ENCODE results near the gene APOBEC3B. TPM values are rescaled to one million over a fixed set of nuclear protein-coding genes. Genes with fewer than 3 reads are reported as not detected.
"Not testable (repeated sequence)": the region's sequence is repeated elsewhere in the genome, so short reads cannot be mapped to it uniquely, and the experiment has no call there.

APOBEC3B gene
- total RNA-seq, 1 experiment from 2014 or later: not detected

DNA sequence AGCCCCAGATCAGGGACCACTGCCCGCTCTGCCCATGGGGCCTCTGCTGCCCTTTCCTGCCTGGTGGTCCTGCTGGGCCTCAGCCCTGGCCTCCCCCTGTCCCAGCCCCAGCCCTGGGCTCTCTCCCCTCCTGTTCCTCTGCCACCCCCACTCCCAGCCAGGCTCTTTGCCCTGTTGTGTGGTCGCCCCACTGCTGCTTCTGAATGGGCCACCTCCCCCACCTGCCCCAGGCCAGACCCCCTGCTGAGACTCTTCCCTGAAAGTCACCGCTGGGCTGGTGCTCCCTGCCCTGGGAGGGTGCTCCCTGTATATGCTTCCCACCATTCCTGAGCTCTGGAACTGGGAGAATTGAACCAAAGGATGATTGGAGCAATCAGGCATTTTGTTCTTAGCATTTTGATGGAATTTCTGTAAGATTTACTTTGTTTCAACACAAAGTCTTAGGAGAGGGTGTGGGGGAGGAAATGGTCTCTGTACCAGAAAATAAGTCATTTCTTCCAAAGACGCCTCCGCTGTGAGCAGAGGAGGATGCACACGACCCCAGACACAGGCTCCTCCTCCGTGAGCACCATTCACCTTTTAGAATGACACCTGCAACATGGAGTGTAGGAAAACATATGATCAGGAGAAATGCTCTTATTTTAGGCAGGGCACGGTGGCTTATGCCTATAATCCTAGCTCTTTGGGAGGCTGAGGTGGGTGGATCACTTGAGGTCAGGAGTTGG, 5.2 kb downstream of the APOBEC3B start:
- DNase-seq: no peak
- no peaks in the 10 kb centered on the region for H3K9me3 ChIP-seq (ENCODE audit: low read length)
- H3K4me2 ChIP-seq (ENCODE audit: low read depth, low read length, poor library complexity, severe bottlenecking): no peak overlapping the region
- H3K36me3 ChIP-seq (ENCODE audit: insufficient read depth, low read length): no peaks in the 10 kb centered on the region
- H3K4me3 ChIP-seq (ENCODE audit: low read length): no peak overlapping the region
- H3K27ac ChIP-seq (ENCODE audit: low read length): no peak overlapping the region
- no peaks in the 10 kb centered on the region for H4K20me1 ChIP-seq (ENCODE audit: insufficient read depth, low read depth, low read length)
- no peaks in the 10 kb centered on the region for H3K27me3 ChIP-seq (ENCODE audit: low read length)
- H3K4me1 ChIP-seq (ENCODE audit: low read length): no peaks in the 10 kb centered on the region
- H2AFZ ChIP-seq (ENCODE audit: low read length): no peak overlapping the region
- no peaks in the 10 kb centered on the region for H3K79me2 ChIP-seq (ENCODE audit: low read length)
- H3K9me2 ChIP-seq (replicated peaks; ENCODE audit: insufficient read depth, low read length): no peaks in the 10 kb centered on the region
- H3K9ac ChIP-seq (ENCODE audit: low read length): no peak overlapping the region

DNA sequence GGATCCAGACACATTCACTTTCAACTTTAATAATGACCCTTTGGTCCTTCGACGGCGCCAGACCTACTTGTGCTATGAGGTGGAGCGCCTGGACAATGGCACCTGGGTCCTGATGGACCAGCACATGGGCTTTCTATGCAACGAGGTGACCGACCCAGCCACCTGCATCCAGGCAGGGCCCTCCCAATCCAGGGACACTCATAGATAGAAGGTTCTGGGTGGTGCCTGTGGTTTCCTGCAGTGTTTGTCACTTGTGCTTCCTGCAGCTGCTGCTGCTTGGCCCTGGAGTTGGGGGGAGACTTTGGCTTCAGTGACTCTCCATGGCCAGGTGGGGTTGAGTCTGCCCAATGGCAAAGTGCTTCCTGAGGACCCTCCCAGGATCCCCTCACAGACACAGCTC, 7.3 kb downstream of the APOBEC3B start:
- Histone ChIP-seq H3K9ac (ENCODE audit: low read length) (no peak overlapping the region), H3K4me2 (ENCODE audit: low read depth, low read length, poor library complexity, severe bottlenecking) (no peak overlapping the region), H3K36me3 (ENCODE audit: insufficient read depth, low read length) (no peaks in the 10 kb centered on the region), H3K4me3 (ENCODE audit: low read length) (no peak overlapping the region), H4K20me1 (ENCODE audit: insufficient read depth, low read depth, low read length) (no peaks in the 10 kb centered on the region), H3K9me2 (replicated peaks; ENCODE audit: insufficient read depth, low read length) (no peaks in the 10 kb centered on the region), H3K4me1 (ENCODE audit: low read length) (no peaks in the 10 kb centered on the region), H3K27ac (ENCODE audit: low read length) (no peak overlapping the region), H3K27me3 (ENCODE audit: low read length) (no peaks in the 10 kb centered on the region), H3K79me2 (ENCODE audit: low read length) (no peaks in the 10 kb centered on the region), H2AFZ (ENCODE audit: low read length) (no peak overlapping the region), H3K9me3 (ENCODE audit: low read length) (no peaks in the 10 kb centered on the region)
- no peak for DNase-seq

GRCh38 chr22:38992871-38993371, 10.8 kb downstream of the APOBEC3B start:
- H3K27ac ChIP-seq (ENCODE audit: low read length); H3K27me3 ChIP-seq (ENCODE audit: low read length); H3K79me2 ChIP-seq (ENCODE audit: low read length); H4K20me1 ChIP-seq (ENCODE audit: insufficient read depth, low read depth, low read length); H3K9me3 ChIP-seq (ENCODE audit: low read length); DNase-seq; H2AFZ ChIP-seq (ENCODE audit: low read length); H3K9ac ChIP-seq (ENCODE audit: low read length); H3K36me3 ChIP-seq (ENCODE audit: insufficient read depth, low read length); H3K4me2 ChIP-seq (ENCODE audit: low read depth, low read length, poor library complexity, severe bottlenecking); H3K4me3 ChIP-seq (ENCODE audit: low read length); H3K4me1 ChIP-seq (ENCODE audit: low read length); H3K9me2 ChIP-seq (replicated peaks; ENCODE audit: insufficient read depth, low read length): not testable (repeated sequence)

GRCh38 chr22:38996105-38996504, 14.0 kb downstream of the APOBEC3B start:
- Histone ChIP-seq H3K36me3 (ENCODE audit: insufficient read depth, low read length) (no peaks in the 10 kb centered on the region), H3K4me1 (ENCODE audit: low read length) (no peaks in the 10 kb centered on the region)

DNA sequence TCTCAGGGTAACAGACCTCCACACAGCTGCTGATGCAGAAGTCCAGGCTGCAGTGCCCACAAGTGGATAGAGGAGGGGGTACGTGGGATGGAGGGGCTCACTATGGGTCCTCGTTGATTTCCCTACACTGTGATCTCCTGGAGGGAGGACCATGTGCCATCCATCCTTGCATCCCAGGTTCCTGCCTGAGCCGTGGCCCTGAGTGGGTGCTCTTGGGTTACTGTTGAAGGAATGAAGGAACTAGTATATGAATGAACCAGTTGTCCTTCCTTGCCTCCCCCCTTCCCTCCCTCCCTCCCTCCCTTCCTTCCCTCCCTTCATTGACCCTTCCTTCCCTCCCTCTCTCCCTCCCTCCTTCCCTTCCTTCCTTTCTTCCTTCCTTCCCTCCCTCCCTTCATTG, 15.4 kb downstream of the APOBEC3B start:
- no peaks in the 10 kb centered on the region for H3K9me3 ChIP-seq (ENCODE audit: low read length)
- H3K27ac ChIP-seq (ENCODE audit: low read length): no peak overlapping the region
- H4K20me1 ChIP-seq (ENCODE audit: insufficient read depth, low read depth, low read length): no peaks in the 10 kb centered on the region
- H3K27me3 ChIP-seq (ENCODE audit: low read length): no peaks in the 10 kb centered on the region
- no peaks in the 10 kb centered on the region for H3K9me2 ChIP-seq (replicated peaks; ENCODE audit: insufficient read depth, low read length)
- H3K79me2 ChIP-seq (ENCODE audit: low read length): no peaks in the 10 kb centered on the region
- no peak for DNase-seq
- H3K36me3 ChIP-seq (ENCODE audit: insufficient read depth, low read length): no peaks in the 10 kb centered on the region
- no peak overlapping the region for H3K4me2 ChIP-seq (ENCODE audit: low read depth, low read length, poor library complexity, severe bottlenecking)
- H3K9ac ChIP-seq (ENCODE audit: low read length): no peak overlapping the region
- no peaks in the 10 kb centered on the region for H3K4me1 ChIP-seq (ENCODE audit: low read length)
- H2AFZ ChIP-seq (ENCODE audit: low read length): no peak overlapping the region
- H3K4me3 ChIP-seq (ENCODE audit: low read length): no peak overlapping the region

More at GRCh38 chr22:38996105-38996504, 14.0 kb downstream of the APOBEC3B start:
- H3K9ac ChIP-seq (ENCODE audit: low read length): no peak overlapping the region
- no peaks in the 10 kb centered on the region for H3K79me2 ChIP-seq (ENCODE audit: low read length)
- no peak overlapping the region for H3K4me2 ChIP-seq (ENCODE audit: low read depth, low read length, poor library complexity, severe bottlenecking)
- H2AFZ ChIP-seq (ENCODE audit: low read length): no peak overlapping the region
- no peak for DNase-seq
- no peak overlapping the region for H3K4me3 ChIP-seq (ENCODE audit: low read length)
- no peak overlapping the region for H3K27ac ChIP-seq (ENCODE audit: low read length)
- H4K20me1 ChIP-seq (ENCODE audit: insufficient read depth, low read depth, low read length): no peaks in the 10 kb centered on the region
- no peaks in the 10 kb centered on the region for H3K9me3 ChIP-seq (ENCODE audit: low read length)
- H3K9me2 ChIP-seq (replicated peaks; ENCODE audit: insufficient read depth, low read length): no peaks in the 10 kb centered on the region
- H3K27me3 ChIP-seq (ENCODE audit: low read length): no peaks in the 10 kb centered on the region

GRCh38 chr22:39003165-39003638, 21.1 kb downstream of the APOBEC3B start:
- Histone ChIP-seq H2AFZ (ENCODE audit: low read length) (no peak overlapping the region), H3K4me3 (ENCODE audit: low read length) (no peak overlapping the region), H3K4me2 (ENCODE audit: low read depth, low read length, poor library complexity, severe bottlenecking) (no peak overlapping the region), H3K27me3 (ENCODE audit: low read length) (no peaks in the 10 kb centered on the region), H3K27ac (ENCODE audit: low read length) (no peak overlapping the region), H3K9ac (ENCODE audit: low read length) (no peak overlapping the region), H3K9me2 (replicated peaks; ENCODE audit: insufficient read depth, low read length) (no peaks in the 10 kb centered on the region), H3K79me2 (ENCODE audit: low read length) (no peaks in the 10 kb centered on the region), H3K9me3 (ENCODE audit: low read length) (no peaks in the 10 kb centered on the region), H3K36me3 (ENCODE audit: insufficient read depth, low read length) (no peaks in the 10 kb centered on the region), H3K4me1 (ENCODE audit: low read length) (peaks cover 9% of the 10 kb centered on the region), H4K20me1 (ENCODE audit: insufficient read depth, low read depth, low read length) (no peaks in the 10 kb centered on the region)
- peak; percentile 88 for DNase-seq

DNA sequence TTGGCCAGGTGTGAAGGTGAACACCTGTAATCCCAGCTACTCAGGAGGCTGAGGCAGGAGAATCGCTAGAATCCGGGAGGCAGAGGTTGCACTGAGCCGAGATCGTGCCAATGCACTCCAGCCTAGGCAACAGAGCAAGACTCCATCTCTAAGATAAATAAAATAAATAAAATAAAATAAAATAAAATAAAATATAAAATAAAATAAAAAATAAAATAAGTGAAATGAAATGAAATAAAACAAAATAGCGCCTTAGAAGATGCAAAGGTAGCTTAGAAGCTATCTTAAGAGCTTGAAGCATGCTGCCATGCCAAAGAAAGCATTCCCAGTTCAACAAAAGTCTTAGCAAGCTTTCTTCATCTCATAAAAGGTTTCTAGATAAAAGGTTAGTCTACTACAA, 25.0 kb downstream of the APOBEC3B start:
- Histone ChIP-seq H3K9ac (ENCODE audit: low read length) (no peak overlapping the region), H3K9me2 (replicated peaks; ENCODE audit: insufficient read depth, low read length) (no peaks in the 10 kb centered on the region), H3K9me3 (ENCODE audit: low read length) (no peaks in the 10 kb centered on the region), H3K27ac (ENCODE audit: low read length) (no peak overlapping the region), H3K36me3 (ENCODE audit: insufficient read depth, low read length) (no peaks in the 10 kb centered on the region), H3K27me3 (ENCODE audit: low read length) (no peaks in the 10 kb centered on the region), H3K4me3 (ENCODE audit: low read length) (no peak overlapping the region), H4K20me1 (ENCODE audit: insufficient read depth, low read depth, low read length) (no peaks in the 10 kb centered on the region), H2AFZ (ENCODE audit: low read length) (no peak overlapping the region), H3K4me2 (ENCODE audit: low read depth, low read length, poor library complexity, severe bottlenecking) (no peak overlapping the region), H3K79me2 (ENCODE audit: low read length) (no peaks in the 10 kb centered on the region), H3K4me1 (ENCODE audit: low read length) (peaks cover 9% of the 10 kb centered on the region)
- DNase-seq: no peak

DNA sequence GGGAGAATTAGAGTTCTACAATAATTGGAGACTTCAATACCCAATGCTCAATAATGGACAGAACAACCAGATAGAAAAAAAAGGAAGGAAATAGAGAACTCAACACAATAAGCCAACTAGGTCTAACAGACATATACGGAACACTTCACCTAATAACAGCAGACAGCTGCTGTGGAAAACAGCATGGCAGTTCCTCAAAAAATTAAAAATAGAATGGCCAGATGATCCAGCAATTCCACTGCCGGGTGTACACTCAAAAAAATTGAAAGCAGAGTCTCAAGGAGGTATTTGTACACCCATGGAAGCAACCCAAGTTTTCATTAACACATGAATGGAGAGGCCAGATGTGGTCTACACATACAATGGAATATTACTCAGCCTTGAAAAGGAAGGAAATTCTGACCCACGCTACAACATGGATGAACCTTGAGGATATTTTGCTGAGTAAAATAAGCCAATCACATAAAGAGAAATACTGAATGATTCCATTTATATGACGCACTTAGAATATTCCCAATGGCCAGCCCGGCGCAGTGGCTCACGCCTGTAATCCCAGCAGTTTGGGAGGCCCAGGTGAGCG, 26.2 kb downstream of the APOBEC3B start:
- H4K20me1 ChIP-seq (ENCODE audit: insufficient read depth, low read depth, low read length); H3K79me2 ChIP-seq (ENCODE audit: low read length); H3K27me3 ChIP-seq (ENCODE audit: low read length); H3K4me2 ChIP-seq (ENCODE audit: low read depth, low read length, poor library complexity, severe bottlenecking); H3K36me3 ChIP-seq (ENCODE audit: insufficient read depth, low read length); H3K4me1 ChIP-seq (ENCODE audit: low read length); H3K9ac ChIP-seq (ENCODE audit: low read length); H3K4me3 ChIP-seq (ENCODE audit: low read length); DNase-seq; H3K9me3 ChIP-seq (ENCODE audit: low read length); H3K27ac ChIP-seq (ENCODE audit: low read length); H3K9me2 ChIP-seq (replicated peaks; ENCODE audit: insufficient read depth, low read length); H2AFZ ChIP-seq (ENCODE audit: low read length): not testable (repeated sequence)

All from Karpas-422 (cell line).